Stomach (tissue), 4 donors: ENCODE measurements around the gene GPC6.

Experiments used
- EP300 ChIP-seq: sonication (generic); formaldehyde crosslinking; IDR thresholded peaks from one replicate; pipeline ENCODE4 v1.6.1; 2017; ENCODE audit warnings: antibody characterized with exemption
- POLR2A ChIP-seq, 4 donors: fragments of 450-650 bp; IDR thresholded peaks; one replicate each; pipeline ENCODE4 v1.6.1; 2016; ENCODE audit warnings: antibody characterized with exemption in 4 of 4, control low read depth in 2 of 4, mild to moderate bottlenecking in 1 of 4, moderate library complexity in 1 of 4
- POLR2AphosphoS5 ChIP-seq, 3 donors: sonication (generic); formaldehyde crosslinking; IDR thresholded peaks; one replicate each; pipeline ENCODE4 v1.6.1; 2016; ENCODE audit warnings: antibody characterized with exemption in 3 of 3
- TF ChIP-seq, protein P1 (sequence below), 7 experiments: fragments of 450-650 bp in 4 of 7; fragments of 200-600 bp in 3 of 7; sonication (generic) in 3 of 7; IDR thresholded peaks; one replicate each; pipeline ENCODE4 v1.5.1; 2016 to 2019; ENCODE audit warnings: antibody characterized with exemption in 7 of 7, control low read depth in 2 of 7, mild to moderate bottlenecking in 1 of 7

DNA sequence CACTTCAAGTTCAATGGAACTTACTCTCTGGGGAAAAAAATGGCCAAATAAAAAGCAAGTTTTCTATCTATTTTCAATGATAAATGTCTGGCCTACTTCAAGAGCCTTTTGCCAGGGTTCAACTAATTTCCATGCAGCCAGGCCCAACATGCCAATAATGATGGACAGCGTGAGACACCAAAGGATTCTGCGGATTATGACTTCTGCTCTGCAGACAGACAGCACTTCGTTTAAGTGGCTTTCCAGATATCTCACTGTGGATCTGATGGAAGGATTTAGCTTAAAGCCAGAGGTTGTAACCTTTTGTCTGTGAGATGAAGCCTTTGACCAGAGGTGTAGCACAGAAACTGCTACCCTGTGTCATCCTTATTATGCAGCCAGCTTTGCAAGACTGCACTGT lies 638.6 kb downstream of the GPC6 start:
- TF ChIP-seq, protein P1, sequence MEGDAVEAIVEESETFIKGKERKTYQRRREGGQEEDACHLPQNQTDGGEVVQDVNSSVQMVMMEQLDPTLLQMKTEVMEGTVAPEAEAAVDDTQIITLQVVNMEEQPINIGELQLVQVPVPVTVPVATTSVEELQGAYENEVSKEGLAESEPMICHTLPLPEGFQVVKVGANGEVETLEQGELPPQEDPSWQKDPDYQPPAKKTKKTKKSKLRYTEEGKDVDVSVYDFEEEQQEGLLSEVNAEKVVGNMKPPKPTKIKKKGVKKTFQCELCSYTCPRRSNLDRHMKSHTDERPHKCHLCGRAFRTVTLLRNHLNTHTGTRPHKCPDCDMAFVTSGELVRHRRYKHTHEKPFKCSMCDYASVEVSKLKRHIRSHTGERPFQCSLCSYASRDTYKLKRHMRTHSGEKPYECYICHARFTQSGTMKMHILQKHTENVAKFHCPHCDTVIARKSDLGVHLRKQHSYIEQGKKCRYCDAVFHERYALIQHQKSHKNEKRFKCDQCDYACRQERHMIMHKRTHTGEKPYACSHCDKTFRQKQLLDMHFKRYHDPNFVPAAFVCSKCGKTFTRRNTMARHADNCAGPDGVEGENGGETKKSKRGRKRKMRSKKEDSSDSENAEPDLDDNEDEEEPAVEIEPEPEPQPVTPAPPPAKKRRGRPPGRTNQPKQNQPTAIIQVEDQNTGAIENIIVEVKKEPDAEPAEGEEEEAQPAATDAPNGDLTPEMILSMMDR (IDR thresholded peaks at IDR 0.05), result no peak
- TF ChIP-seq POLR2A (IDR thresholded peaks at IDR 0.05), result no peak
- TF ChIP-seq POLR2AphosphoS5 (IDR thresholded peaks at IDR 0.05), result no peak
- no peak for TF ChIP-seq EP300
